HG03521 (cell line): ENCODE results near the gene SLC5A11.
"Not testable (repeated sequence)": the region's sequence is repeated elsewhere in the genome, so short reads cannot be mapped to it uniquely, and the experiment has no call there.

ENCODE experiments used
- ATAC-seq: cut with Tn5 transposase; IDR thresholded peaks from one replicate; pipeline ENCODE4 v1.9.1; 2021; ENCODE audit warnings: mild to moderate bottlenecking, moderate library complexity; ENCODE audit not compliant: unreplicated experiment

SLC5A11 gene

GRCh38 chr16:24845726-24846547, at the start of gene SLC5A11:
Gene SLC5A11, plus strand, starts transcription at chr16:24845963. Its CDS starts 12,681 bp downstream, at chr16:24858644.
- ATAC-seq, result no peak

GRCh38 chr16:24800586-24800985, 45.2 kb upstream of the SLC5A11 start:
- no peak for ATAC-seq

- no peak for ATAC-seq
Observed at GRCh38 chr16:24801761-24802302, 43.9 kb upstream of the SLC5A11 start.

- ATAC-seq, result no peak
Observed at GRCh38 chr16:24805484-24805883, 40.3 kb upstream of the SLC5A11 start.

GRCh38 chr16:24807301-24807700, 38.5 kb upstream of the SLC5A11 start:
- ATAC-seq, result no peak

GRCh38 chr16:24810951-24811843, 34.6 kb upstream of the SLC5A11 start:
- no peak for ATAC-seq

GRCh38 chr16:24812813-24813212, 33.0 kb upstream of the SLC5A11 start:
- not testable (repeated sequence) for ATAC-seq

GRCh38 chr16:24815021-24815420, 30.7 kb upstream of the SLC5A11 start:
- no peak for ATAC-seq

GRCh38 chr16:24816688-24817087, 29.1 kb upstream of the SLC5A11 start:
- no peak for ATAC-seq

- no peak for ATAC-seq
Observed at GRCh38 chr16:24819462-24820040, 26.2 kb upstream of the SLC5A11 start.

GRCh38 chr16:24820522-24820921, 25.2 kb upstream of the SLC5A11 start:
- no peak for ATAC-seq

- ATAC-seq, result no peak
Observed at GRCh38 chr16:24821129-24821528, 24.6 kb upstream of the SLC5A11 start.

GRCh38 chr16:24822542-24822941, 23.2 kb upstream of the SLC5A11 start:
- no peak for ATAC-seq

- no peak for ATAC-seq
Observed at GRCh38 chr16:24822974-24823373, 22.8 kb upstream of the SLC5A11 start.

GRCh38 chr16:24825696-24826095, 20.1 kb upstream of the SLC5A11 start:
- ATAC-seq, result no peak

GRCh38 chr16:24826096-24826690, 19.6 kb upstream of the SLC5A11 start:
- no peak for ATAC-seq

GRCh38 chr16:24826817-24827566, 18.8 kb upstream of the SLC5A11 start:
- no peak for ATAC-seq

GRCh38 chr16:24829153-24829552, 16.6 kb upstream of the SLC5A11 start:
- no peak for ATAC-seq

GRCh38 chr16:24833352-24833751, 12.4 kb upstream of the SLC5A11 start:
- ATAC-seq, result no peak
